Measurements from ENCODE around the gene TMEM145. TPM values are rescaled to one million over a fixed set of nuclear protein-coding genes. Genes with fewer than 3 reads are reported as not detected.
A peak's percentile ranks its signal among the peaks of the same experiment; 100 is the strongest.

TMEM145 gene
- polyA plus RNA-seq, 3 donors = not detected

DNA sequence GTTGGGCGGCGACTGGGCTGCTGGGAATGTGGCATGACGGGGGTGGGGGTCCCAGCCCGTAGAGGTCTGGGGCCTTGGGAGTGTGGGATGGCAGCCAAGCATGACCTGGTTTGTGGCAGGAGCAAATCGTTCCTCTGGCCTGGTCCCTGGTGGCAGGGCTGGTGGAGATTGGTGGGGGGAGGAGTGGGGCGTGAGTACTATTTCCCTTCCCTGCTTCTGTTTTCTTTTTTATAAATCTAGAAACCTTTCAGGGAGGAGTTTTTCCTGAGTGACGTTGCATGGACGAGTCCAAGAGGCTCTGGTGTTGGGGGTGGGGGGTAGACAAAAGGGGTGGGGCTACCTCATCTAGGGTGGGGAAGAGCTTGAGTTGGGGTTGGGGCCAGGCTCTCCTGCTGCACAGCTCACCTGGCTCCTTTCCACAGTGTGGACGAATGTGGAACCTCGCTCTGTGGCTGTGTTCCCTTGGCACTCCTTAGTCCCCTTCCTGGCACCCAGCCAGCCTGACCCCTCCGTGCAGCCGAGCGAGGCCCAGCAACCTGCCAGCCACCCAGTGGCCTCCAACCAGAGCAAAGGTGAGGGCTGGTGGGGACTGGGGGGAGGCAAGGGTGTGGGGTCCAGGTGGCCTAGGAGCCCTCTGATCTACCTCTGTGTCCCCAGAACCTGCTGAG lies 26.6 kb upstream of the TMEM145 start:
- Histone ChIP-seq H3K36me3 (replicated peaks in 1 of 2; ENCODE audit: control insufficient read depth in 1 of 2, insufficient read depth in 2 of 2, low read length in 2 of 2) (peaks cover 41 to 44% of the 10 kb centered on the region in 2 donors), H3K9me3 (replicated peaks in 1 of 2; ENCODE audit: control insufficient read depth in 1 of 2, insufficient read depth in 1 of 2, low read length in 2 of 2) (no peaks in the 10 kb centered on the region), H3K79me2 (ENCODE audit: insufficient read depth, low read length) (peaks cover 40% of the 10 kb centered on the region), H3K9ac (ENCODE audit: insufficient read depth, low read length, poor library complexity, severe bottlenecking) (peak overlapping the region; percentile 72), H3K4me1 (ENCODE audit: control insufficient read depth in 1 of 2, insufficient read depth in 2 of 2, low read length in 2 of 2) (peaks cover 50 to 60% of the 10 kb centered on the region in 2 donors), H3K4me2 (replicated peaks; ENCODE audit: extremely low read depth, low read length, poor library complexity, severe bottlenecking) (peak overlapping the region; percentile 90), H3K27ac (ENCODE audit: low read depth in 1 of 2, low read length in 2 of 2) (peak overlapping the region; percentile 74 to 79), H2AFZ (ENCODE audit: insufficient read depth, low read depth, low read length, poor library complexity, severe bottlenecking) (no peak overlapping the region), H3K4me3 (replicated peaks in 1 of 3; ENCODE audit: low read depth in 2 of 3, low read length in 3 of 3) (peak overlapping the region; percentile 50 to 88 (median 54)), H3K27me3 (ENCODE audit: control insufficient read depth in 2 of 2, insufficient read depth in 2 of 2, low read length in 2 of 2) (no peaks in the 10 kb centered on the region), H4K20me1 (ENCODE audit: insufficient read depth, low read length) (peaks cover 74% of the 10 kb centered on the region)
- Mint-ChIP-seq H3K36me3 (peaks cover 33 to 45% of the 10 kb centered on the region in 2 donors), H3K27ac (peak overlapping the region; percentile 88 to 98 (median 93)), H3K4me3 (peak overlapping the region; percentile 93 to 95), H3K9me3 (no peaks in the 10 kb centered on the region), H3K27me3 (ENCODE audit: low read depth in 3 of 3) (peaks cover 0 to 5% (median 2%) of the 10 kb centered on the region in 3 donors), H3K4me1 (peaks cover 32% of the 10 kb centered on the region)
- WGBS (ENCODE audit: insufficient coverage) = 42% methylated on average over 6 of the region's 13 CpGs
- TF ChIP-seq, protein P1, sequence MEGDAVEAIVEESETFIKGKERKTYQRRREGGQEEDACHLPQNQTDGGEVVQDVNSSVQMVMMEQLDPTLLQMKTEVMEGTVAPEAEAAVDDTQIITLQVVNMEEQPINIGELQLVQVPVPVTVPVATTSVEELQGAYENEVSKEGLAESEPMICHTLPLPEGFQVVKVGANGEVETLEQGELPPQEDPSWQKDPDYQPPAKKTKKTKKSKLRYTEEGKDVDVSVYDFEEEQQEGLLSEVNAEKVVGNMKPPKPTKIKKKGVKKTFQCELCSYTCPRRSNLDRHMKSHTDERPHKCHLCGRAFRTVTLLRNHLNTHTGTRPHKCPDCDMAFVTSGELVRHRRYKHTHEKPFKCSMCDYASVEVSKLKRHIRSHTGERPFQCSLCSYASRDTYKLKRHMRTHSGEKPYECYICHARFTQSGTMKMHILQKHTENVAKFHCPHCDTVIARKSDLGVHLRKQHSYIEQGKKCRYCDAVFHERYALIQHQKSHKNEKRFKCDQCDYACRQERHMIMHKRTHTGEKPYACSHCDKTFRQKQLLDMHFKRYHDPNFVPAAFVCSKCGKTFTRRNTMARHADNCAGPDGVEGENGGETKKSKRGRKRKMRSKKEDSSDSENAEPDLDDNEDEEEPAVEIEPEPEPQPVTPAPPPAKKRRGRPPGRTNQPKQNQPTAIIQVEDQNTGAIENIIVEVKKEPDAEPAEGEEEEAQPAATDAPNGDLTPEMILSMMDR (IDR thresholded peaks at IDR 0.05) = no peak
- DNase-seq = peak; percentile 46 to 51 (median 49)
- intact Hi-C loops (cut with micrococcal nuclease) = loop anchor here (2.0 to 10.0 kb wide), 4 partner anchors 16 to 152 kb away; partner anchors contain the start of genes PAFAH1B3 (in 1 of the 2), POU2F2 (in 1 of the 2) and PRR19 (in 1 of the 2)

DNA sequence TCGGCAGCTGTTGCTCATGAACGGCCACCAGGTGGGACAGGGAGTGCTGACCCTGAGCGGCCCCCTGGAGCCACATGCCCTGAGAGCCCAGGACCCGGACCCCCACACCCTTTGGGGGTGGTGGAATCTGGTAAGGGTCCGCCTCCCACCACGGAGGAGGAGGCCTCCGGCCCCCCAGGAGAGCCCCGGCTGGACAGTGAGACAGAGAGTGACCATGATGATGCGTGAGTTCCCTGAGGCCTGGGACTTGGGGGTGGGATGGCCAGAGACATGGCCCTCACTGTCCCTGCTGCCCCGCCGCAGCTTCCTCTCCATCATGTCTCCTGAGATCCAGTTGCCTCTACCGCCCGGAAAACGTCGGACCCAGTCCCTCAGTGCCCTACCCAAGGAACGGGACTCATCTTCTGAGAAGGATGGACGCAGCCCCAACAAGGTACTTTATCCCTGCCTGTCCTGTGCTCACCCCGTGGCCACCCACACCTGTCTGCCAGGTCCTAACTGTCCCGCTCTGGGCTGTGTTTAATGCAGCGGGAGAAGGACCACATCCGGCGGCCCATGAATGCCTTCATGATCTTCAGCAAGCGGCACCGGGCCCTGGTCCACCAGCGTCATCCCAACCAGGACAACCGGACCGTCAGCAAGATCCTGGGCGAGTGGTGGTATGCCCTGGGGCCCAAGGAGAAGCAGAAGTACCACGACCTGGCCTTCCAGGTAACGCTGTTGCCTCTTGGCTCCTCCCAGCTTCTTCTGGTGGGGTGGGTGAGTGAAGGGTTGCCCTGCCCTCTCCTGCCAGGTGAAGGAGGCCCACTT lies 25.9 kb upstream of the TMEM145 start:
- peaks cover 33% of the 10 kb centered on the region for H3K4me1 Mint-ChIP-seq
- H3K9me3 ChIP-seq (replicated peaks in 1 of 2; ENCODE audit: control insufficient read depth in 1 of 2, insufficient read depth in 1 of 2, low read length in 2 of 2) = no peaks in the 10 kb centered on the region
- peaks cover 0 to 5% (median 0%) of the 10 kb centered on the region in 3 donors for H3K27me3 Mint-ChIP-seq (ENCODE audit: low read depth in 3 of 3)
- no peak overlapping the region for H3K4me3 ChIP-seq (replicated peaks in 1 of 3; ENCODE audit: low read depth in 2 of 3, low read length in 3 of 3)
- H3K9me3 Mint-ChIP-seq = no peaks in the 10 kb centered on the region
- no peak for DNase-seq
- intact Hi-C loops (cut with micrococcal nuclease) = loop anchor here (2.0 to 10.0 kb wide), 4 partner anchors 16 to 152 kb away; partner anchors contain the start of genes PAFAH1B3 (in 1 of the 2), POU2F2 (in 1 of the 2) and PRR19 (in 1 of the 2)
- H3K9ac ChIP-seq (ENCODE audit: insufficient read depth, low read length, poor library complexity, severe bottlenecking) = no peak overlapping the region
- H3K27me3 ChIP-seq (ENCODE audit: control insufficient read depth in 2 of 2, insufficient read depth in 2 of 2, low read length in 2 of 2) = no peaks in the 10 kb centered on the region
- peaks cover 33% of the 10 kb centered on the region for H3K79me2 ChIP-seq (ENCODE audit: insufficient read depth, low read length)
- peaks cover 37 to 52% of the 10 kb centered on the region in 2 donors for H3K36me3 Mint-ChIP-seq
- H3K4me2 ChIP-seq (replicated peaks; ENCODE audit: extremely low read depth, low read length, poor library complexity, severe bottlenecking) = no peak overlapping the region
- peak overlapping the region in 6 of 7 donors; percentile 32 to 98 (median 78) for H3K27ac Mint-ChIP-seq
- TF ChIP-seq, protein P1 (IDR thresholded peaks at IDR 0.05) = no peak
- H3K4me1 ChIP-seq (ENCODE audit: control insufficient read depth in 1 of 2, insufficient read depth in 2 of 2, low read length in 2 of 2) = peaks cover 42 to 53% of the 10 kb centered on the region in 2 donors
- WGBS (ENCODE audit: insufficient coverage) = 92% methylated on average over 25 of the region's 30 CpGs
- no peak overlapping the region for H3K4me3 Mint-ChIP-seq
- H4K20me1 ChIP-seq (ENCODE audit: insufficient read depth, low read length) = peaks cover 75% of the 10 kb centered on the region
- H3K36me3 ChIP-seq (replicated peaks in 1 of 2; ENCODE audit: control insufficient read depth in 1 of 2, insufficient read depth in 2 of 2, low read length in 2 of 2) = peaks cover 48 to 52% of the 10 kb centered on the region in 2 donors
- H2AFZ ChIP-seq (ENCODE audit: insufficient read depth, low read depth, low read length, poor library complexity, severe bottlenecking) = no peak overlapping the region
- H3K27ac ChIP-seq (ENCODE audit: low read depth in 1 of 2, low read length in 2 of 2) = peak overlapping the region; percentile 43 to 56
